ENCODE results near the gene ZNF136. TPM values are rescaled to one million over a fixed set of nuclear protein-coding genes. Genes with fewer than 3 reads are reported as not detected.

Gene ZNF136
- total and polyA plus RNA-seq, 10 of the 15 experiments (the other 5 are each of a cell fraction or from before 2014, with no cell fraction given), result 2.8 to 7.8 (median 6.7) TPM

- peak; percentile 93 for FAIRE-seq
- Histone ChIP-seq H3K9ac (ENCODE audit: control insufficient read depth, insufficient read depth, low read length) (peak overlapping the region; percentile 89; the same call in 1 of the 2 replicates), H4K20me1 (ENCODE audit: control insufficient read depth, insufficient read depth) (no peaks in the 10 kb centered on the region), H3K27me3 (replicated peaks in 1 of 2; ENCODE audit: control insufficient read depth in 2 of 2, insufficient read depth in 2 of 2, low read length in 1 of 2) (no peaks in the 10 kb centered on the region), H3K4me1 (ENCODE audit: control insufficient read depth, insufficient read depth, low read length) (peaks cover 3% of the 10 kb centered on the region), H3K79me2 (ENCODE audit: control insufficient read depth, insufficient read depth, low read length) (peaks cover 4% of the 10 kb centered on the region; the same call in 1 of the 2 replicates), H3K27ac (ENCODE audit: control insufficient read depth, insufficient read depth) (no peak overlapping the region), H3K36me3 (ENCODE audit: control insufficient read depth in 2 of 2, insufficient read depth in 2 of 2, low read length in 1 of 2) (peaks cover 0 to 11% of the 10 kb centered on the region in 2 experiments; a peak in 3 of 4 replicates), H3K4me3 (peak overlapping the region; percentile 96), H3K4me2 (ENCODE audit: control insufficient read depth, insufficient read depth) (peak overlapping the region; percentile 69), H2AFZ (ENCODE audit: control insufficient read depth, low read depth, low read length) (peak overlapping the region; percentile 96), H3K9me3 (replicated peaks; ENCODE audit: control insufficient read depth, insufficient read depth, low read length) (peaks cover 10% of the 10 kb centered on the region)
- intact Hi-C loops (cut with micrococcal nuclease; ENCODE audit: unreplicated experiment) (loop anchor here (1.0 to 2.0 kb wide), 6 partner anchors 50 to 343 kb away; no protein-coding TSS in a partner anchor), in situ Hi-C loops (cut with MboI) (loop anchor here (5.0 kb wide), 4 partner anchors 83 to 343 kb away; partner anchors contain the start of gene ZNF491)
- ATAC-seq, result peak; percentile 85
- ChIA-PET RAD21 (ENCODE audit: unreplicated experiment) (interaction anchor here (0.6 to 3.2 kb wide), 21 partner anchors 13 to 582 kb away, joined by 3 to 55 read pairs (median 6); partner anchors contain the start of genes ZNF136, ZNF491, ZNF563 and ZNF625), CTCF (interaction anchor here (0.7 to 7.2 kb wide), 30 partner anchors 14 to 481 kb away, joined by 3 to 84 read pairs (median 4); partner anchors contain the start of genes ZNF441, ZNF491, ZNF625 and ZNF700), SMC1A (ENCODE audit: uncharacterized antibody, unreplicated experiment) (interaction anchor here (0.6 to 2.4 kb wide), 16 partner anchors 13 to 481 kb away, joined by 3 to 28 read pairs (median 5); partner anchors contain the start of genes ZNF491, ZNF625, ZNF700 and ZNF763), POLR2A (interaction anchor here (0.6 to 1.4 kb wide), 4 partner anchors 50 to 216 kb away, joined by 3 to 5 read pairs (median 4); partner anchors contain the start of gene ZNF700)
- DNase-seq (ENCODE audit: low read depth, low spot score), result peak; percentile 60
- BruUV-seq (replicated peaks), result no TSS peak
- WGBS (ENCODE audit: insufficient coverage, insufficient replicate concordance, low lambda C conversion rate, missing lambda C conversion rate), result under 1% methylated on average over 17 of the region's 17 CpGs
- no peak for TF ChIP-seq SIN3A (IDR thresholded peaks at IDR 0.05; ENCODE audit: low read depth, low read length)
- TF ChIP-seq CBX5 (IDR thresholded peaks at IDR 0.05; ENCODE audit: low read depth), result 0 out of 2 replicates have a peak, but pooled peaks have one; percentile 28
- TF ChIP-seq POU2F2 (IDR thresholded peaks at IDR 0.05; ENCODE audit: borderline replicate concordance, low read depth, low read length), result no peak
- TF ChIP-seq CREM (IDR thresholded peaks at IDR 0.05; ENCODE audit: low read depth), result no peak
- no peak for TF ChIP-seq ZZZ3 (IDR thresholded peaks at IDR 0.05; ENCODE audit: control insufficient read depth, insufficient read length, low read depth)
- TF ChIP-seq RB1 (IDR thresholded peaks at IDR 0.05; ENCODE audit: borderline replicate concordance), result peak; percentile 64; the same call in 1 of the 2 replicates
- TF ChIP-seq CHD2 (IDR thresholded peaks at IDR 0.05; ENCODE audit: borderline replicate concordance, low read depth, low read length), result no peak
- TF ChIP-seq, protein P1, sequence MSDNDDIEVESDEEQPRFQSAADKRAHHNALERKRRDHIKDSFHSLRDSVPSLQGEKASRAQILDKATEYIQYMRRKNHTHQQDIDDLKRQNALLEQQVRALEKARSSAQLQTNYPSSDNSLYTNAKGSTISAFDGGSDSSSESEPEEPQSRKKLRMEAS (IDR thresholded peaks at IDR 0.05; ENCODE audit: low read depth, low read length), result no peak
- TF ChIP-seq, protein P2, sequence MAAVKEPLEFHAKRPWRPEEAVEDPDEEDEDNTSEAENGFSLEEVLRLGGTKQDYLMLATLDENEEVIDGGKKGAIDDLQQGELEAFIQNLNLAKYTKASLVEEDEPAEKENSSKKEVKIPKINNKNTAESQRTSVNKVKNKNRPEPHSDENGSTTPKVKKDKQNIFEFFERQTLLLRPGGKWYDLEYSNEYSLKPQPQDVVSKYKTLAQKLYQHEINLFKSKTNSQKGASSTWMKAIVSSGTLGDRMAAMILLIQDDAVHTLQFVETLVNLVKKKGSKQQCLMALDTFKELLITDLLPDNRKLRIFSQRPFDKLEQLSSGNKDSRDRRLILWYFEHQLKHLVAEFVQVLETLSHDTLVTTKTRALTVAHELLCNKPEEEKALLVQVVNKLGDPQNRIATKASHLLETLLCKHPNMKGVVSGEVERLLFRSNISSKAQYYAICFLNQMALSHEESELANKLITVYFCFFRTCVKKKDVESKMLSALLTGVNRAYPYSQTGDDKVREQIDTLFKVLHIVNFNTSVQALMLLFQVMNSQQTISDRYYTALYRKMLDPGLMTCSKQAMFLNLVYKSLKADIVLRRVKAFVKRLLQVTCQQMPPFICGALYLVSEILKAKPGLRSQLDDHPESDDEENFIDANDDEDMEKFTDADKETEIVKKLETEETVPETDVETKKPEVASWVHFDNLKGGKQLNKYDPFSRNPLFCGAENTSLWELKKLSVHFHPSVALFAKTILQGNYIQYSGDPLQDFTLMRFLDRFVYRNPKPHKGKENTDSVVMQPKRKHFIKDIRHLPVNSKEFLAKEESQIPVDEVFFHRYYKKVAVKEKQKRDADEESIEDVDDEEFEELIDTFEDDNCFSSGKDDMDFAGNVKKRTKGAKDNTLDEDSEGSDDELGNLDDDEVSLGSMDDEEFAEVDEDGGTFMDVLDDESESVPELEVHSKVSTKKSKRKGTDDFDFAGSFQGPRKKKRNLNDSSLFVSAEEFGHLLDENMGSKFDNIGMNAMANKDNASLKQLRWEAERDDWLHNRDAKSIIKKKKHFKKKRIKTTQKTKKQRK (IDR thresholded peaks at IDR 0.05; ENCODE audit: low read depth, low read length), result no peak
- no peak for TF ChIP-seq RFX5 (IDR thresholded peaks at IDR 0.05; ENCODE audit: low read depth, low read length)
- no peak for TF ChIP-seq TARDBP (IDR thresholded peaks at IDR 0.05; ENCODE audit: borderline replicate concordance)
- TF ChIP-seq MYC (IDR thresholded peaks at IDR 0.05; ENCODE audit: insufficient read depth, insufficient read length, insufficient replicate concordance, low read length, severe bottlenecking), result no peak
- TF ChIP-seq PAX5 (IDR thresholded peaks at IDR 0.05; ENCODE audit: borderline replicate concordance, low read depth, low read length), result no peak
- no peak for TF ChIP-seq SUPT20H (IDR thresholded peaks at IDR 0.05; ENCODE audit: borderline replicate concordance, control insufficient read depth, low read depth, low read length)
- TF ChIP-seq LARP7 (IDR thresholded peaks at IDR 0.05), result no peak; the same call in 1 of the 2 replicates
- TF ChIP-seq STAT1 (conservative IDR thresholded peaks at IDR 0.05), result no peak
- TF ChIP-seq NRF1 (conservative IDR thresholded peaks at IDR 0.05; ENCODE audit: low read depth, low read length), result no peak
- no peak for TF ChIP-seq NR2C1 (IDR thresholded peaks at IDR 0.05)
- TF ChIP-seq SUZ12 (IDR thresholded peaks at IDR 0.05; ENCODE audit: unreplicated experiment), result no peak
- no peak for TF ChIP-seq SRF (IDR thresholded peaks at IDR 0.05; ENCODE audit: low read depth in 2 of 2, low read length in 2 of 2)
Observed at GRCh38 chr19:12140545-12141404, 22.1 kb upstream of the ZNF136 start.
